Measurements from ENCODE around the gene RPL41. TPM values are rescaled to one million over a fixed set of nuclear protein-coding genes. Genes with fewer than 3 reads are reported as not detected.

The RPL41 gene
- total and polyA plus RNA-seq, 9 of the 15 experiments (the other 6 are each of a cell fraction or from before 2014, with no cell fraction given), result 3,403 to 11,276 (median 5,604) TPM

DNA sequence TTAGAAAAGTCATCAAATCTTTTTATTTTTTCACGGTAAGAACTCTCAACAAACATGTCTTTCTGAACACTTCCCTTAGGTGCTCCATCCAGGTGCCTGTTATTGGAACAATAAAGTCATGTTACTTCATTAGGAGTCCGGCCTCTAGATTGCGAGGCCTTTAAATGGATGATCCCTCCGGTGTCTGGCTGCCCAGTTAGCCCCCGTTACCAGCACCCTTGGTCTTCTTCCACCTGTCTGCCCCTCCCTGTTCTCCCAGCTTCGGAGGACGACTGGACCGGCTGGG lies 12.7 kb upstream of the RPL41 start:
- H4K20me1 ChIP-seq (replicated peaks; ENCODE audit: control insufficient read depth, insufficient read depth, low read length), result peaks cover 10% of the 10 kb centered on the region
- DNase-seq (ENCODE audit: extremely low read depth in 1 of 4, low spot score in 3 of 4) (no peak), FAIRE-seq (no peak), ATAC-seq (no peak)
- CTCF ChIA-PET (ENCODE audit: low intra/inter-chr PET ratio), result no interaction called here
- H2AFZ ChIP-seq (ENCODE audit: low read depth, low read length), result peak overlapping the region; percentile 91
- peak overlapping the region; percentile 99 for H3K27ac ChIP-seq (ENCODE audit: extremely low read depth, low read depth, low read length)
- H3K9me1 ChIP-seq (ENCODE audit: control insufficient read depth, insufficient read depth, low read length), result no peaks in the 10 kb centered on the region
- 0 out of 2 replicates have a peak, but pooled peaks cover 5% of the 10 kb centered on the region for H3K9me3 ChIP-seq (replicated peaks; ENCODE audit: control insufficient read depth, insufficient read depth, low read depth, low read length)
- peak overlapping the region; percentile 98 to 99 for H3K9ac ChIP-seq (ENCODE audit: insufficient read depth in 1 of 2, low read depth in 2 of 2, low read length in 2 of 2)
- WGBS (ENCODE audit: insufficient coverage, low coverage, missing lambda C conversion rate), result 2% methylated on average over 8 of the region's 8 CpGs
- peak overlapping the region; percentile 97 for H3K4me3 ChIP-seq
- BruUV-seq (replicated peaks), result TSS peak; percentile 95
- H3K79me2 ChIP-seq (ENCODE audit: control insufficient read depth, insufficient read depth, low read length), result peaks cover 47% of the 10 kb centered on the region
- H3K36me3 ChIP-seq (ENCODE audit: control insufficient read depth, insufficient read depth, low read length), result peaks cover 36% of the 10 kb centered on the region
- no peaks in the 10 kb centered on the region for H3K27me3 ChIP-seq (ENCODE audit: control insufficient read depth in 2 of 2, insufficient read depth in 2 of 2, low read length in 2 of 2)
- intact Hi-C loops (cut with micrococcal nuclease) (loop anchor here (2.0 kb wide), 1 partner anchor 21 kb away; no protein-coding TSS in a partner anchor), in situ Hi-C loops (cut with MboI) (no loop called here)
- H3K4me1 ChIP-seq (replicated peaks in 1 of 2; ENCODE audit: control insufficient read depth in 2 of 2, insufficient read depth in 2 of 2, low read length in 2 of 2), result peaks cover 11 to 25% of the 10 kb centered on the region in 2 experiments; a peak in 4 of 5 replicates
- H3K4me2 ChIP-seq (ENCODE audit: insufficient read depth, low read length), result peak overlapping the region; percentile 83
- POLR2A ChIA-PET, result interaction anchor here (0.6 to 7.8 kb wide), 22 partner anchors 9 to 622 kb away, joined by 3 to 125 read pairs (median 4); partner anchors contain the start of genes ESYT1, IKZF4, MYL6 and RPL41
- no peak for TF ChIP-seq VEZF1 (CRISPR knock-in tag; IDR thresholded peaks at IDR 0.05)
- peak in 1 of 2 experiments; percentile 17; a peak in 1 of 4 replicates for TF ChIP-seq HDAC1 (IDR thresholded peaks at IDR 0.05)
- TF ChIP-seq ZSCAN29 (IDR thresholded peaks at IDR 0.05), result peak; percentile 88
- TF ChIP-seq LARP7 (IDR thresholded peaks at IDR 0.05), result 0 out of 2 replicates have a peak, but pooled peaks have one; percentile 34
- 0 out of 2 replicates have a peak, but pooled peaks have one; percentile 30 for TF ChIP-seq HLTF (IDR thresholded peaks at IDR 0.05)
- peak; percentile 33 for TF ChIP-seq CHD1 (IDR thresholded peaks at IDR 0.05; ENCODE audit: low read length)
- TF ChIP-seq ZNF24 (IDR thresholded peaks at IDR 0.05), result 0 out of 2 replicates have a peak, but pooled peaks have one; percentile 7
- peak; percentile 50; the same call in 1 of the 2 replicates for TF ChIP-seq SMARCA4 (IDR thresholded peaks at IDR 0.05)
- no peak for TF ChIP-seq RBM22 (IDR thresholded peaks at IDR 0.05; ENCODE audit: low read depth, low read length, poor library complexity, severe bottlenecking)
- no peak for TF ChIP-seq ARNT (IDR thresholded peaks at IDR 0.05)
- peak; percentile 51 for TF ChIP-seq SMARCE1 (IDR thresholded peaks at IDR 0.05)
- no peak for TF ChIP-seq ZNF76 (CRISPR knock-in tag; IDR thresholded peaks at IDR 0.05; ENCODE audit: borderline replicate concordance)
- TF ChIP-seq ARID1B (IDR thresholded peaks at IDR 0.05), result 0 out of 2 replicates have a peak, but pooled peaks have one; percentile 9
- TF ChIP-seq DPF2 (IDR thresholded peaks at IDR 0.05), result peak; percentile 30; the same call in 1 of the 2 replicates
- 0 out of 2 replicates have a peak, but pooled peaks have one; percentile 43 for TF ChIP-seq NBN (IDR thresholded peaks at IDR 0.05; ENCODE audit: low read depth)

Data from K562 (cell line).